ENCODE data around the gene SLC25A47.
"Not testable (repeated sequence)": the region's sequence is repeated elsewhere in the genome, so short reads cannot be mapped to it uniquely, and the experiment has no call there.

Gene SLC25A47

DNA sequence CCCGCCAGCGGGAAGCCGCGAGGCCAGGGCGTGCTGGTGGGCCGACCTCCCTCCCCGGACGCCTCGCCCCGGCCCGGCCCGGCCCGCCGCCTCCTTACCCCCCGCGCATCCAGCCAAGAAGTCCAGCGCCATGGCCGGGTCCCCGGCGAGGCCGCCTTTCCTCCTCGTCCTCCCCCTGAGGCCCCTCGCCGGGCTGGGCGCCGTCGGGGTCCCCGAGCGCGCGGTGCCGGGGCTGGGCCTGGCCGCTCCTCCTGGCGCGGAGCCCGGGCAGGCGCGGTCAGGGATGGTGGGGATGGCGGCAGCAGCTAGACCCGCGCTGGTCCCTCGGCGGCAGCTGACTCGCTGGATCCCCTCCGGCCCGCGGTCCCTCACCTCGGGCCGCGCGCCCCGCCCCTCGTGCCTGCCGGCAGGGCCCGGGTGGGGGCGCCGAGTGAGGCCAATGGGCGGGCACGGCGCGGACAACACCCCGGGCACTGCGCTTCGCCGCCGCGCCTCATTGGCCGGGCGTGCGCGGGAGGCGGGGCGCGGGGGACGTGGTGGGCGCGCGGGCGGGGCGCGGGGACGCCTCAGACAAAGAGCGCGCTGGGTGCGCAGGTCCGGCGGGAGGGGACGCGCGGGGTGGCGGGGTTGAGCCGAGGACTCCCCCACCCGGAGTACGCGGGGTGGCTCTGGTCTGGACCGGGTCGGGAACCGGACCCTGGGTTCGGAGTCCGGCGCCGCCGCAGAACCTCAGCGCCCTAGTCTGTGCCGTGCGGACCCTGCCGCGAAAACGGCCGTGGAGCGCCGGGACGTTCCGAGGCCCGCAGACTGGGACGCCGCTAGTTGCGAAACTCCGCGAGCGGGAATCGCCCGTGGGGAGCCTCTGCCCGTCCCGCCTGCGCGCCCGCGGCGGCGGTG lies 16.8 kb upstream of the SLC25A47 start, which contains the start of gene SLC25A29:
SLC25A29 (minus strand) TSS at position 344 of the 897 bp plus-strand sequence; CDS start at position 132, 212 bp downstream.
- DNase-seq (ENCODE audit: low read depth in 2 of 2): peak; percentile 59 to 60

DNA sequence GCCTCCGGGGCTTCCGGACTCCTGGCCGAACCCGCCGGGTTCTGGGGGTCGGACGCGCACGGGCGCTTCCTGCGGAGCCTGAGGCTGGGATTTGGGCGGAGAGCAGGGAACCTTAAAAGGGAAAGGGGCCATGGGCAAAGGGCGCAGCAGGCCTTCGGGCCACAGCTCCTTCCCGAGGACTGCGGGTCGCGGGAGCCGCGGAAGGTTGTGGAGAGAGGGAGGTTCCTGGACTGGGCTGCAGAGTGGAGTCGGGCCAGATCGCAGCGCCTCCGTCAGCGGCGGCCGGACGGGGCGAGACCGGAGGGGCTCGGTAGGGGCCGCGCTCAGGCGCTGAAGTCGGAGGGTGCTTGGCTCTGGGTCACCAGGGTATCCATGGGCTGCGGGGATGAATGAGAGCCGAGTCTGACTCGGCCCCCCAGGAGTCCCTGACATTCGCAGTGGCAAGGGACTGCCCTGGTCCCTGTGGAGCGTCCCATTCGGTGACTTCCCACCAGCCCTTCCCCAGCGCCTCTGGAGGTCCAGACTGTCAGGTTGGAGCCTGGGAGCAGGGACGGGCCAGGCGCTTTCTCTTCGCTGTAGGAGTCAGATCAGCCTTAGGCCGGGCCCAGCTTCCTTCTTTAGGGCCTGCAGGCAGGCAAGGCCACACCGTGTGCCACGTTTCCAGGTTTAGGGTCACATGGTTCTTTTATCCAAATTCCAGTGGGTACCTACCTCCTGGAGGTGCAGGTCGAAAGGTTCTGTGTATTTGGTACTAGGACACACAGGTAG lies 16.0 kb upstream of the SLC25A47 start:
- no peak for DNase-seq (ENCODE audit: low read depth in 2 of 2)

DNA sequence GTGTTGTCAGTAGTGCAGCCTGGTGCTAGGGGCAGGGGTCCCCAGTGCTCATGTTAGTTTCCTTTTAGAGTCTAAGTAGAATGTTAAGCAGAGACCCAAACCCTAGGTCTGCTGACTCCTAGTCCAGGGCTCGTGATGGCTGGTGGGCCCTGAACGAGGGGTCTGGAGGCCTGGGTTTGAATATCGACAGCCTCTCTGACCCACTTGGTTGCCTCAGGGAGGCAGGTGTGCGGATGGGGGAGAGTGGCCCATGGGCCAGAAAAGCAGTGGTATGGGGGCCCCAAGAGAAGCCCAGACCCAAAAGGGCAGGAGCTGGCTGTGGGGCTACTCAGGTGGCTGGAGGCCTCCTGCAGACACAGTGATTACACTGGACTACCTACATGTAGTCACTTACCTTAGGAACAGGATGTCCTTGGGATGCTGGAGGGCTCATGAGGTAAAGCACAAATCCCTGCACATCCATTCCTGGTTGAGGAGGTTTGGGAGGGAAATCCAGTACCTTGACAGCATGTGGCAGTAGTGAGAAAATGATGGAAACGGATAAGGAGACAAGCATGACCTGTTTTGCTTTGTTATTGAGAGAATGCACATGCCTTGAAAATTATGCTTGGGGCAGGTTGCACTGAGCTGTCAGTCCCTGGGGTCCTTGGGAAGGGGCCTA lies 15.2 kb upstream of the SLC25A47 start:
- DNase-seq (ENCODE audit: low read depth in 2 of 2): no peak

DNA sequence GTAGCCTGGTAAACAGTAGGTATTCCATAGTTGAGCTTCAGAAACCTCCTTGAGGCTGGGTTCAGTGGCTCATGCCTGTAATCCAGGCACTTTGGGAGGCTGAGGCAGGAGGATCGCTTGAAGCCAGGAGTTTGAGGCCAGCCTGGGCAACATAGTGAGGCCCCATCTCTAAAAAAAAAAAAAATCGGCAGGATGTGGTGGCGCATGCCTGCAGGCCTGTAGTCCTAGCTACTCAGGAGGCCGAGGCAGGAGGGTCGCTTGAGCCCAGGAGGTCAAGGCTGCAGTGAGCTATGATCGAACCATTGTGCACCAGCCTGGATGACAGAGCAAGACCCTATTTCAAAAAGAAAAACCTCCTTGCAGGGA lies 14.7 kb upstream of the SLC25A47 start:
- DNase-seq (ENCODE audit: low read depth in 2 of 2): not testable (repeated sequence)

DNA sequence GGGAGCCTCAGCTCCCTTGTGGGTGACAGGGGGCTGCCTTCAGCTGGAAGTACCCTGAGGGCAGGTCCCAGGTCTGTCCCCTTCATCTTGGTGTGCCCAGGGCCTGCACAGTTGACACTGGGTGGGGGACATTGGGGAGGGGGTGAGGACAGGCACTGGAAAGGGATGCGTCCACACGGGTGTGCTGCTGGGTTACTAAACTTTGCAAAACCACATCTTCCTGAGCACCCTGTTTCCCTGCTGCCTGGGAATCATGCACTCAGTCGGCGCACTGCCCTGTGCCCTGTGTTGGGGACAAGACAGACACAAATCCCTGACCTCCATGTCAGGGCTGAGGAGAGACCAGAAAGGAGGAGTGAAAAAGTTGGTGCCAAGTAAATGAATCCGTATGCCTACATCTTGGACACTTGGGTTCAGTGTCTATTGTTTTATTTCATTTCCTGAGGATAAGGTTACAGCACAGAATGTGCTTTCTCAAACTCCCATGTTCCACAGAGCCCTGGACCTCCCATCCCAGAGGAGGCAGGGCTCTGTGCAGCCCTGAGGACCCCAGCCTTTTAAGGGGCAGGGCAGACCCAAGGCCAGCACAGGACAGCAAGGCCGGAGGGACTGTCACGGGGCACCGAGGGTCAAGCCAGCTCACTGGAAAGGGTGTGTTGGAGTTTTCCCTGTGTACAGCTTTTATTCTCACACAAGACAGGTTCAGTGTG lies 14.0 kb upstream of the SLC25A47 start:
- DNase-seq (ENCODE audit: low read depth in 2 of 2): no peak

DNA sequence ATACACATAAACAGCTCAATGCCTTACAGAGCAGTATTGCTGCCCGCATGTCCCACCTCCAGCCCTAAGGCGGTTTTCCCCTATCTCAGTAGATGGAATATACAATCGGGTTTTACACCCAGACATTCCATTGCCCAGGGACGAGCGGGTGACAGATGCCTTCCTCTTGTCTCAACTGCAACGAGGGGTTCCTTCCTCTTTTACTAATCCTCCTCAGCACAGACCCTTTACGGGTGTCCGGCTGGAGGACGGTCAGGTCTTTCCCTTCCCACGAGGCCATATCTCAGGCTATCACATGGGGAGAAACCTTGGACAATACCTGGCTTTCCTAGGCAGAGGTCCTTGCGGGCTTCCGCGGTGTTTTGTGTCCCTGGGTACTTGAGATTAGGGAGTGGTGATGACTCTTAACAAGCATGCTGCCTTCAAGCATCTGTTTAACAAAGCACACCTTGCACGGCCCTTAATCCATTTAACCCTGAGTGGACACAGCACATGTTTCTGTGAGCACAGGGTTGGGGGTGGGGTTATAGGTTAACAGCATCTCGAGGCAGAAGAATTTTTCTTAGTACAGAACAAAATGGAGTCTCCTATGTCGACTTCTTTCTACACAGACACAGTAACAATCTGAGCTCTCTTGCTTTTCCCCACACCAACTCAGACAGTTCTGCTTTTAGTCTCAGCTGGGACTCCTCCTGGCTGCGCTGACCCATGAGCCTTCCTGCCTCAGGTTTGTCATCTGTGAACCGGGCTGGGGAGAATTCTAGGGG lies 10.8 kb upstream of the SLC25A47 start:
- not testable (repeated sequence) for DNase-seq (ENCODE audit: low read depth in 2 of 2)

DNA sequence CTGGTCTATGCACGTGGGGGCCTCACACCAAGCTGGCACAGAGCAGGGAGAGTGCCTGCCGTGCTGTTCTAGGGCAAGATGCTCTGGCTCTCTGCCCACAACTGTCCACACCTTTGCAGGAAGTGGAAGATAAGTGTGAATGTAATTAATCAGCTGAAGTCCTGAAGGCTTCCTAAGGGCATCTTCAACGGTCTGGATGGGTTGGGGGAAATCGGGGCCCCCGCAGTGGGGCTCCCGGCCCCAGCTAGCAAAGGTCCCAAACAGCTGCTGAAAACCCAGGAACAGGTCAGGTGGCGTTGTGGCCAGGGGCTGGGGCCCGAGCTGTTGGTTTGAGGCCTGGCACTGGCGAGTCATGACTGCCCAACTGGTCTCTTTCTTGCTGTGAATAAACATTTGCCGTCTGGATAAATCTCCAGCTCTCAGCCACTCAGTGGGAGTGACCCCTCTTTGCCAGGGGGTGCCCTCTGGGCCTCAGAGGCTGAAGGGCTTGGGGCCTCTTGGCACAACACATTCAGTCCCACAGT lies 10.2 kb upstream of the SLC25A47 start:
- no peak for DNase-seq (ENCODE audit: low read depth in 2 of 2)

DNA sequence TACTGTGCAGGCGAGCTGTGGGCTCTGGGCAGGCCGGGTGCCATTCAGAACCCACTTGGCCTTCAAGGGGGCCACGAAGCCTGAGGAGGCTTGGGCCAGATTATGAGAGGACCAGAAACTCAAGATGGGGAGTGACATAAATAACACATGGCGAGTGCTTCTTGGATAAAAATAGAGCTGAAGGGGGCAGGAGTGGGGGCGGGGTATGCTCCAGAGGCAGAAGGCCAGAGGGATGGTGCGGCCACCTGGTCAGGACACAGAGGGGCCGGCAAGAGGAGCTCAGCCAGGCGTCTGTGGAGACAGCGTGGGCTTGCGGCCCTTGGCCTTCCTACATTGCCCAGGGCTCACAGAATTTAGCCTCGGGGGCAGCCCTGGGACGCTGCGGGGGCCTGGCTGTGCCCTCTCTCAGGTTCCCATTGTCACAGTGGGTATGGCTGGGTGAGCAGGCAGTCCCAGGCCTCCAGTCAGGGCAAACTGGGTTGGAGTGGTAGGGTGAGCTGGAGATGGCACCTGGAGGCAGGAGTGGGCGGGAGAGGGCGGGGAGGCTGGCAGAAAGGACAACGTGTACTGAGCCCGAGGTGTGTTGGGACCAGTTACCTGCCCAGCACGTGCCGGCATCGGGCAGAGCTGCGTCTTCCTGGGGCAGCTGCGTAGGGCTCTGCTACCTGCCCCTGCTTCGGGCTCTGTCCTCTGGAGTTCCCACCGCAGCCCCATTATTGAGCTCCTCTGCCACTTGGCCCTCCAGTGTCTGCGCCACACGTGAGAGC lies 9.5 kb upstream of the SLC25A47 start:
- no peak for DNase-seq (ENCODE audit: low read depth in 2 of 2)

DNA sequence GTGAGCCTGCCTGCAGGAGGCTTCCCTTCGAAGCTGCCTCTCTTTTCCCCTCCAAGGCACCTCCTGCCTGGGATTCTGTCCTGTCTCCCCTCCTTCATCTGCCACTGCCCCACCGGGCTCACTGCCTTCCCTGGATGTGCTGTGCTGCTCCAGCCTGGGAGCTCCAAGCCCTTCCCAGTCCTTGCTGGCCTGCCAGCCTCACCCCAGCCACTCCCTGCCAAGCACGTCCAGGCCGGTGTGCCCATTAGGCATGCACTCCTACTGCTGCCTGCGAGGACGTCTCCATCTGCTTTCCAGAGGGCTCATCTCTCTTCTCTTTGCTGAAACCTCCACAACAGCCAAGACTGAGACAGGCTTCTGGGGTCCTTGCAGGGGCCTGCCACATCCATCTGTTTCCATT lies 8.4 kb upstream of the SLC25A47 start:
- no peak for DNase-seq (ENCODE audit: low read depth in 2 of 2)

DNA sequence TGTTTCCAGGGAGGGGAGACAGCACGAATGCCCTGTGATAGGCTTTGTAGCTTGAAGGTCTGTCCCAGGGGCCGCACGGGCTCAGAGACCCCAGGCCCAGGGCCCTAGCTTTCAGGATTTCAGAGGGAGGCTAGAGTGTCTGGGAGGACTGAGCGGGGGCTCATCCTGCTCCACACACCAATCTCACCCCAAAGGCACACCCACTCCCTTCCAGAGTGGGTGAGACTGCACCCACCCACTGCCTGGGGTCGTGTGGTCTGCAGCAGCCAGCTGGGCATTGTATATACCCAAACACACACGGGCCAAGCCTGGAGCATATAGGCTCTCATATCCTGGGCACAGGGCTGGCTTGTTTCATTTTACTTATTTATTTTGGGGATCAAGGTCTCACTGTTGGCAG lies 5.8 kb upstream of the SLC25A47 start:
- DNase-seq (ENCODE audit: low read depth in 2 of 2): no peak

DNA sequence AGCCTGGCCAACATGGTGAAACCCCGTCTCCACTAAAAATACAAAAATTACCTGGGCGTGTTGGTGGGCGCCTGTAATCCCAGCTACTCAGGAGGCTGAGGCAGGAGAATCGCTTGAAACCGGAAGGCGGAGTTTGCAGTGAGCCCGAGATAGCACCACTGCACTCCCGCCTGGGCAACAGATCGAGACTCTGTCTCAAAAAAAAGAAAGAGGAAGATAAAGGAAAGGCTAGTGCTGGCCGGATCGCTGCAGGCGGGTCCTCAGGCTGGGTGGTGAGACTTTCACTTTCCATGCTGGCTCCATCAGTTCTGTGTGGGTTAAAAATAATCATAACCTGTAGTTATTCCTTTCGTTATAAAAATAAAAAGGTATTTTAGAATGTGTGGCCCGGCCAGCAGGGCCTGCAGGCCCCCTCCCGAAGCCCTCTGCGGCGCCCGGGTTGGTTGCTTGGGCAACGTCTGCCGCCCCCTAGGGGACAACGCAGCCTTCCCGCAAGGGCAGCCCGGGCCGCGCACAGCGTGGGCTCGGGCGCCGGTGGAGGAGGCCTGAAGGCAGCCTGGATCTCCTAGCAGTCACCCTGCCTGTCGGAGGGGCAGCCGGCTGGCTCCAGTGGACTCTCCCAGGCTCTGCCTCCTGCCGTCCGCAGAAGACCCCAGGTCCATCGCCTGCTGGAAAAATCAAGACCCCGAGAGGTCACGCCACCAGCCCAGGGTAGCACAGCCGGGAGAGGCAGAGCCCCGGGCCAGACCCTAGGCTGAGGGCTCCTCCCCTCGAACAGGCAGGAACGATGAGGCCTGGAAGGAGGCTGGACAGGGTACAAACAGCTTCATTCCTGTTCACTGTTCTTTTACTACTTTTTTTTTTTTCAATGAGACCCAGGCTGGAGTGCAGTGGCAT lies 5.0 kb upstream of the SLC25A47 start:
- peak; percentile 54 to 56 for DNase-seq (ENCODE audit: low read depth in 2 of 2)

DNA sequence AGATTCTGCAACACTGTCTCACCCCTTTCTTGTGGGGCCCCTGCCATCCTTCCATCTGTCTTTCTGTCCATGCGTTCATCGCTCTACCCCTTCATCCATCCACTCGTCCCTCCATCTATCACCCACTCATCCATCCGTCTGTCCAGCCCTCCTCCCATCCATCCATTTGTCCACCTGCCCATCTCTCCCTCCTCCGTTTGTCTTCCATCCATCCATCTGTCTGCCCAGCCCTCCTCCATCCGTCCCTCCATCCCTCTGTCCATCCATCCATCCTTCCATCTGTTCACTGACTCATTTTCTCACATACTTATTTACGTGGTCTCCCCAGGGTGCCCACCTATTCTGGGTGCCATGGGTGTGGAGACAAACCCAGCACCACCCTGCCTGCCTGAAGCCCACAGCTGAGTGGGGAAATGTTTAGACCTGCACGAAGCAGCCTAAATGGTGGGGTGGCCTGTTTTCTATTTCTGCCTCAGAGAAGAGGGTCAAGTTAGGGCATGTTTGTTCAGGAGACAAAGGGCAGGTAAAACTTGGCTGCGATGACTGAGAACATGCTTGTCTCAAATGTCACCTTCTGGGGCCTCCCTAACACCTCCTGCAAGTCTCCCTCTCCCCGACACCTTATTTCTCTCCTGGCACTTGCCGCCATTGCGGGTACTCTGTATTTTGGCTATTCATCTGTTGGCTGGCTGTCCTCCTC lies 2.8 kb upstream of the SLC25A47 start:
- DNase-seq (ENCODE audit: low read depth in 2 of 2): no peak

DNA sequence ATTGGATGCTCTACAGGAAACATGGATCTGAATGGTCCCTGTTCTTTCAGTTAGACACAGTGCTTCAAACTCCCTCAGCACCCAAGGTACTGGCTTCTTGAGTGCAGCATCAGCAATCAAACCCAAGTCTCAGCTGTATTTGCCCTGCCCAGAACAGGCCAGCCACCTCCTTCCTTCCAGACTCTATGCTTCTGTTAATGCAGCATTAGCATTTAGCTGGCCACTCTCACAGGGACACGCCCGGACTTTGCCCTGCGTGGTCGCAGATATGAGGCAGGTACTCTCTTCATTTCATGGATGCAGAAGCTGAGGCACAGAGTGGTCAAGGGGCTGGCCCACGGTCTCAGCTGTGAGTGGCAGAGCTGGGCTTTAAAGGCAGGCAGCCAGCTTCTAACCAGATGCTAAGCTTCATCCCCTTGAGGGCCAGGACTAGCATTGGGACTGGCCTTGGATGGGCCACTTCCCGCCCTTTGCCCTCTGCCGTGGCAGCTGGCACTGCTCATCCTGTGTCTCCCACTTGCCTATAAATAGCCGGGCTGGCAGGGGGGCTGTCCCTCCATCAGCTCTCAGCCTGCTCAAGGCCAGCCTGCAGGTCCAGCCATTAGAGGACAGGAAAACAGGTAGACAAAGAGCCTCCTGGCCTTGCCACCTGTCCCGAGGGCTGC lies 1.5 kb upstream of the SLC25A47 start:
- no peak for DNase-seq (ENCODE audit: low read depth in 2 of 2)

DNA sequence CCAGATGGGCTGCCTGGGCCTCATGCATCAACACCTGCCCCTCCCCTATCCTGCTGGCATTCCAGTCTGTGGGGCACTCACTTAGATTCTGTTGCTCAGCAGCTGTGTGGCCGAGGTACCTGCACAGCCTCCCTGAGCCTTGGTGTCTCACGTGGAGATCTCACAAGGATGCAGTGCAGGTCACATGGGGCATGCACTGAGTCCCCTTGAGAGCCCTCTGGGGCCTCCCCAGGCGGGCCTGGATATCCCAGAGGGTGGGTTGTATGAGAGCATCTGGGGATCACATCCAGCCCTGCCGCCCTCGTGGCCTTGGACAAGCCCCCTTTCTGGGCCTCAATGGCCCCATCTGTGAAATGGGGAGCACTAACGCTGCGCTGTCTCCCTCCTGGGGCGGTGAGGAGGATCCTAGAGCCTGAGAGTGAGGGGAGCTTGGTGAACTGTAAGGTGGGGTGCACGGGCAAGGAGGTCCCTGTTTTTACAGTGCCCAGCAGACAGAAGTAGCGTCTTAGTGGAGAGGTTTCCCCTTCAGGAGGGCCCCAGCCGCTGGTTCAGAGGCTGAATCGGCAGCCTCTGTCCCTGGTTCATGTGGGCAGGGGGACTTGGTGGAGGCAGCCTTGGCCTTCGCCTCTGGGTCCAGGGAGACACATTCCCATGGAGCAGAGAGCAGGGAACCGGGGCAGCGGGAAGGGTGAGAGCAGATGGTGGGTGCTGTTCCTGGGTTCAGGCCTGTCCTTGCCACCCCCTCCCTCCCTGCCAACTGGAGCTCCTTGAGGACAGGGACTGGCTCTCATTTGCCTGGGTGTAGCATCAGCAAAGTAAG lies 791 bp upstream of the SLC25A47 start:
- DNase-seq (ENCODE audit: low read depth in 2 of 2): no peak

DNA sequence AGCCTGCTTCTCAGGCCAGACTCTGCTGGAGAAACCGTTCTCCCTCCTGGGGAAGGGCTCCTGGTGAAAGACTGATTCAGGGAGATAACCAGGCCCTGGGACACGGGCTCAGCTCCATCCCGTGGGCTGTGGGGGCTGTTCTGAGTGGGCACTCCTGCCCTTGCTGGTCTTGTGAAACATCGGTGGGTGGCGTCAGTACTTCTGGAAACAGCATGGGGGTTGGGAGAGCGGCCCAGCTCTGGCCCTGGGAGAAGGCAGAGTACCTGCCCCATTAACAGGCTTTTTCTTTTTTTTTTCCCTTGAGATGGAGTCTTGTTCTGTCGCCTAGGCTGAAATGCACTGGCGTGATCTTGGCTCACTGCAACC lies 786 bp downstream of the SLC25A47 start:
- DNase-seq (ENCODE audit: low read depth in 2 of 2): no peak

DNA sequence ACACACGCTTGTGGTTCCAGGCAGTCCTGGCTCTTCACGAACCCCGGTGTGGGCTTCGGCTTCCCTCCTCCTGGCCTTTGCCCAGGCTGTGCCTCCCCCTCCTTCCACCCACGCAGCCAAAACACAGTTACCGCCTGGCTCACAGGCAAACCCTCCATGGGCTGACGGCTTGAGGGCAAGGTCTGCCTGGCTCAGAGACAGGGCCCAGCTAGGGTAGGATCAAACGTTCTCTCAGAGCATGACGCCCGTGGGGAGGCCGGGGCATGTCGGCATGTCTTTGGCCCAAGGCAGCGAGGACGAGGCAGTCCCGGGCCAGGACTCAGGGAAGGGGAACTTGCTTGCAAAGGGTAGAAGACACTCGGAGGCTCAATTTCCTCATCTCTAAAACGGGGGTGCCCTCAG lies 2.1 kb downstream of the SLC25A47 start:
- DNase-seq (ENCODE audit: low read depth in 2 of 2): no peak

DNA sequence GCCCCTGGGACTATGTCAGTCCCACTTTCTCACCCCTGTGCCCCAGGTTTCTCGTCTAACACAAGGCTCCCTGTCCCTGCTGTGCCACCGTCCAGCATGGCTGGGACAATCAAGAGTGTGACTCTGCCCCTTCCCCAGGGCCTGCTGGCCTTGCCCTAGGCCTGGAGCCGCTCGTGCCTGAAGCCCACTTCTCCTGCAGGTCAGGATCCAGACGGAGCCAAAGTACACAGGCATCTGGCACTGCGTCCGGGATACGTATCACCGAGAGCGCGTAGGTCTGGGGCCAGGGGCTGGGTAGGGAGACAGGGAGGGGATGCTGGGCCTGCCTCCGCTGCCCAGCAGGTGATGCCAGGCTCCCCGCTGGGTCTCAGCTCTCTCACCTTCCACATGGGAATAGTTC lies 2.8 kb downstream of the SLC25A47 start:
- DNase-seq (ENCODE audit: low read depth in 2 of 2): no peak

Data from stimulated activated CD8-positive, alpha-beta memory T cell treated with anti-CD3 and anti-CD28 coated beads, Interleukin-2, amount 100 ng/mL, for 1 hour (primary cell).